Astrocyte of the spinal cord (primary cell): ENCODE results near the gene SMC1B.

Experiments used
- DNase-seq: peaks from one replicate; pipeline ENCODE4 v3.0.0; 2011; ENCODE audit warnings: low read depth, low spot score
- H3K4me3 ChIP-seq: 2 replicates; pipeline ENCODE4 v1.5.1; 2011; ENCODE audit warnings: low read depth, mild to moderate bottlenecking, low read length, moderate library complexity
- CTCF ChIP-seq: IDR thresholded peaks from 2 replicates; pipeline ENCODE4 v1.5.1; 2012; ENCODE audit warnings: low read depth, mild to moderate bottlenecking, low read length, inconsistent platforms
- in situ Hi-C: cut with HindIII; loops from 2 replicates; pipeline ENCODE4 v1.10.0; 2017; ENCODE audit warnings: low sequenced_read_pairs

Gene SMC1B

GRCh38 chr22:45314786-45315185 is 98.6 kb downstream of the SMC1B start:
- no peak overlapping the region for H3K4me3 ChIP-seq
- in situ Hi-C loops = no loop called here
- no peak for DNase-seq
- no peak for TF ChIP-seq CTCF

GRCh38 chr22:45314054-45314721 is 99.2 kb downstream of the SMC1B start:
- H3K4me3 ChIP-seq = no peak overlapping the region
- DNase-seq = no peak
- no peak for TF ChIP-seq CTCF
- in situ Hi-C loops = no loop called here

GRCh38 chr22:45312856-45313255 is 100.5 kb downstream of the SMC1B start:
- in situ Hi-C loops = no loop called here

GRCh38 chr22:45312415-45312814 is 101.0 kb downstream of the SMC1B start:
- in situ Hi-C loops = no loop called here

More at GRCh38 chr22:45312856-45313255, 100.5 kb downstream of the SMC1B start:
- no peak for TF ChIP-seq CTCF
- no peak for DNase-seq
- no peak overlapping the region for H3K4me3 ChIP-seq

GRCh38 chr22:45310977-45311531 is 102.3 kb downstream of the SMC1B start:
- no peak for DNase-seq
- TF ChIP-seq CTCF = no peak
- H3K4me3 ChIP-seq = peak overlapping the region; percentile 85
- in situ Hi-C loops = no loop called here

More at GRCh38 chr22:45312415-45312814, 101.0 kb downstream of the SMC1B start:
- DNase-seq = no peak
- no peak overlapping the region for H3K4me3 ChIP-seq
- no peak for TF ChIP-seq CTCF

- TF ChIP-seq CTCF = no peak
- in situ Hi-C loops = no loop called here
- DNase-seq = no peak
- peak overlapping the region; percentile 85 for H3K4me3 ChIP-seq
Observed at GRCh38 chr22:45310331-45310976, 102.9 kb downstream of the SMC1B start.
